AG09319 (cell line): ENCODE data around the gene LMAN2L.

Experiments used
- DNase-seq: peaks from one replicate; pipeline ENCODE4 v3.0.0-alpha.2; 2010; ENCODE audit warnings: low read depth; ENCODE audit errors: extremely low read depth
- TF ChIP-seq, protein P1 (sequence below): IDR thresholded peaks from 2 replicates; pipeline ENCODE4 v1.5.1; 2011; ENCODE audit warnings: low read depth, mild to moderate bottlenecking, inconsistent platforms, low read length, moderate library complexity

The LMAN2L gene

DNA sequence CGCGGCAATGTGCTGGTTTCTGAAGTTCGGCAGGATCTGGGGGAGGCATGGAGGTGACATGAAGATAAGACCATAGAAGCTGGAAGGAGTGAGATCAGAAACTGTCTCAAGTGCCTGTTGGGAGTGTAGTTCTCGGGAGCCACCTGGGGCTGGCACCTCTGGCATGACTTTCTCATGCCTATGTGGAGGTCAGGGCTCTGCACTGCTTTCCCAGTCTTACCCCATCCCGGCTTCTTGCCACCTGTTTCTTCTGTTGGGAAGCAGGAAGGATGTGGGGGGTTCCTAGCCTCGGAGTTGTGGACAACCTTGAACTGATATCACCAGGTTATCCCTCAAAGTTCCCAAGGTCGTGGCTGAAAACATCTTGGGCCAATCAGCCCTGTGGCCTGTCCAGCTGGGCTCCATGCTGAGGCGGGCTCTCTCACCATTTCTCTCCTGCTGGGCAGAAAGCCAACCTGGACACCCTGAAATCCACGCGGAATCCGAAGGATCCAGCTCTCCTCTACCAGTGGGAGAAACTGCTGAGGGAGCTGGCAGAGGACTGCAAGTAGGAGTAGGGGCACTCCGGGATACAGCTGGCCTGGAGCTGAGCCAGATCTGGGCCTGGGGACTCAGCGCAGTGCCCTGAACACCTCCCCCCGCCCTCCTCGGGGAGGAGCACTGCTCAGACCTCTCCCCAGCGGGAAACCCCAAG lies 54.8 kb downstream of the LMAN2L start:
- TF ChIP-seq, protein P1, sequence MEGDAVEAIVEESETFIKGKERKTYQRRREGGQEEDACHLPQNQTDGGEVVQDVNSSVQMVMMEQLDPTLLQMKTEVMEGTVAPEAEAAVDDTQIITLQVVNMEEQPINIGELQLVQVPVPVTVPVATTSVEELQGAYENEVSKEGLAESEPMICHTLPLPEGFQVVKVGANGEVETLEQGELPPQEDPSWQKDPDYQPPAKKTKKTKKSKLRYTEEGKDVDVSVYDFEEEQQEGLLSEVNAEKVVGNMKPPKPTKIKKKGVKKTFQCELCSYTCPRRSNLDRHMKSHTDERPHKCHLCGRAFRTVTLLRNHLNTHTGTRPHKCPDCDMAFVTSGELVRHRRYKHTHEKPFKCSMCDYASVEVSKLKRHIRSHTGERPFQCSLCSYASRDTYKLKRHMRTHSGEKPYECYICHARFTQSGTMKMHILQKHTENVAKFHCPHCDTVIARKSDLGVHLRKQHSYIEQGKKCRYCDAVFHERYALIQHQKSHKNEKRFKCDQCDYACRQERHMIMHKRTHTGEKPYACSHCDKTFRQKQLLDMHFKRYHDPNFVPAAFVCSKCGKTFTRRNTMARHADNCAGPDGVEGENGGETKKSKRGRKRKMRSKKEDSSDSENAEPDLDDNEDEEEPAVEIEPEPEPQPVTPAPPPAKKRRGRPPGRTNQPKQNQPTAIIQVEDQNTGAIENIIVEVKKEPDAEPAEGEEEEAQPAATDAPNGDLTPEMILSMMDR: no peak
- no peak for DNase-seq

DNA sequence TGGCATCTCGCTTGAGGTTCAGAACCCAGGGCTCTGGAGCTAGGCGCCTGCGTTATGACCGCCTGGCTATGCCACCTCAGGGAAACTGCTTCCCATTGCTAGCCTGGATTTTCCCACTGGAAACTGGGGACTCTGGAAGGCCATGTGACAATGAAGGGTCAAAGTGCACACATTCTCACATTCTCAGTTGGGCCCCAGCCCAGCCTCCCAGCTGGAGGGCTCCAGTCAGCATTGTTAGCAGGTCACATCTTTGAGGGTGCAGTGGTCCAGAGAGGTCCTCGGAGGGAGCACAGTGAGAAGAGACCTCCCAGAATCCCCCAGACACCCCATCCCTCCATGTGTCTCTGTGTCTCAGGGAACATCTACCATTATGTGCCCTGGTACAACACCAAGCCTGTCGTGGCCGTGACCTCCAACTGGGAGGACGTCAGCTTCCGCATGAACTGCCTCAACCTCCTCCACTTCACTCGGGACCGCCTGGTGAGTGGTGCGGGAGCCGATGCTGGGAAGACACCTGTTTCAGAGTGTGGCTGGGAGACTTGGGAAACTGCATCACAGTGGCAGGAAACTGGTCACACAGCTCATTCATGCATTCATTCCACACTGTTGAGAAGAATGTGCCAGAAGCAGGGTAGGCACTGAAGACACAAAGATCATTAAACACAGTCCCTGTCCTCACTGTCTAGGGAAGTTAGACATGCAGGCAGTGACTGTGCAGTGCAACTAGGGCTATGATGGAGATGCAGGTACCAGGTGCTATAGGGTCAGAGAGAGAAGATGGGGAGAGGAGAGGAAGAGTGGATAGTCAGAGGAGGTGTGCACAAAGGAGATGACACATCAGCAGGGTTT lies 55.7 kb downstream of the LMAN2L start:
- TF ChIP-seq, protein P1: no peak
- no peak for DNase-seq

DNA sequence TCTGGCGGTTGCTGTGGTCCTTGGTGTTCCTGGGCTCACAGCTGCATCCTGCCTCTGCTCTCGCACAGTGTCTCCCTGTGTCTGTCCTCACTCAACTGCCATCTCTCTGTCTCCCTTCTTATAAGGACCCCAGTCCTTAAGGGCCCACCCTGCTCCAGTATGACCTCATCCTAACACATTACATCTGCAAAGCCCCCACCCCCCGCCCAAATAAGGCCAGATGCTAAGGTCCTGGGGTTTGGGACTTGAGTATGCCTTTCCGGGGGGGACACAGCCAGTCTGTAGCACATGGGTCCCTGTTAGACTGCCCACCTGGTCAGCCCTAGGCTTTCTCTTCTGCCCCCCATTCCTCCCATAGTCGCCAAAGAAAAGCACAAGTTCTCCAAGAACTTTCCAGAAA lies 56.6 kb downstream of the LMAN2L start:
- TF ChIP-seq, protein P1: no peak
- no peak for DNase-seq

DNA sequence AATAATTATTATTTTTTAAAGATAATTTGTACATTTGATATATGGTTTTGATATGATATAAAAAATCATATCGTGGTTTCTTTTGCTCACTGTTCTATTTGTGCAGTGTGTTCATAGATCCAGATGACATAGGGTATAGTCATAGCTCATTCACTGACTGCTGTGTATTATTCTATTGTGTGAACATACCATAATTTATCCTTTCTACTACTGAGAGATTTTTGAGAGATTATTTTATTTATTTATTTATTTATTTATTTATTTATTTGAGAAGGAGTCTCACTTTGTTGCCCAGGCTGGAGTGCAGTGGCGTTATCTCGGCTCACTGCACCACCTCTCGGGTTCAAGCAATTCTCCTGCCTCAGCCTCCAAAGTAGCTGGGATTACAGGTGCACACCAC lies 58.3 kb downstream of the LMAN2L start:
- no peak for DNase-seq
- TF ChIP-seq, protein P1: no peak

GRCh38 chr2:96680561-96681141 lies 59.2 kb downstream of the LMAN2L start:
- TF ChIP-seq, protein P1: no peak
- DNase-seq: no peak

GRCh38 chr2:96679848-96680247 lies 60.0 kb downstream of the LMAN2L start:
- TF ChIP-seq, protein P1: no peak

More at GRCh38 chr2:96679848-96680247, 60.0 kb downstream of the LMAN2L start:
- DNase-seq: no peak
